ENCODE results near the gene STK24. TPM values are rescaled to one million over a fixed set of nuclear protein-coding genes. Genes with fewer than 3 reads are reported as not detected.
"Not testable (repeated sequence)": the region's sequence is repeated elsewhere in the genome, so short reads cannot be mapped to it uniquely, and the experiment has no call there.

STK24 gene
- polyA plus RNA-seq, 2 of the 4 experiments (the other 2 are of a cell fraction) = 46.1 to 55.6 TPM

- Histone ChIP-seq H3K4me2 (peak overlapping the region; percentile 84), H3K4me1 (peaks cover 52% of the 10 kb centered on the region), H3K27ac (peak overlapping the region; percentile 28 to 66; a peak in 4 of 6 replicates), H3K9me3 (peaks cover 6% of the 10 kb centered on the region; the same call in 1 of the 3 replicates), H3K4me3 (no peak overlapping the region; the same call in 2 of the 3 replicates)
- peak in 1 of 2 experiments; percentile 49; a peak in 3 of 6 replicates for ATAC-seq
- CTCF ChIA-PET = interaction anchor here (0.7 to 1.6 kb wide), 3 partner anchors 15 to 82 kb away, joined by 3 to 4 read pairs (median 3); no protein-coding TSS in a partner anchor
- POLR2A ChIA-PET = interaction anchor here (1.5 kb wide), 1 partner anchor 88 kb away, joined by 3 read pairs; no protein-coding TSS in a partner anchor
- no peak for FAIRE-seq
- 35% methylated on average over 8 of the region's 11 CpGs for WGBS (ENCODE audit: missing lambda C conversion rate)
- DNase-seq (ENCODE audit: low read depth in 1 of 2, low spot score in 1 of 2) = no peak
- TF ChIP-seq MAX (IDR thresholded peaks at IDR 0.05) = 0 out of 2 replicates have a peak, but pooled peaks have one; percentile 30
- no peak for TF ChIP-seq HDAC2 (IDR thresholded peaks at IDR 0.05)
- TF ChIP-seq EHMT2 (IDR thresholded peaks at IDR 0.05; ENCODE audit: low read depth) = no peak
Observed at GRCh38 chr13:98571955-98572662, 4.8 kb downstream of the STK24 start.

GRCh38 chr13:98570929-98571372 lies 6.0 kb downstream of the STK24 start:
- H3K4me3 ChIP-seq = 0 out of 3 replicates have a peak overlapping the region, but pooled peaks have one; percentile 16
- ATAC-seq = peak; percentile 48 to 60; a peak in 5 of 6 replicates
- WGBS (ENCODE audit: missing lambda C conversion rate) = 41% methylated on average over 10 of the region's 10 CpGs
- no peak for TF ChIP-seq CBX8 (IDR thresholded peaks at IDR 0.05)
- TF ChIP-seq POLR2A (IDR thresholded peaks at IDR 0.05; ENCODE audit: low read length) = no peak
- no peak for TF ChIP-seq HES2 (IDR thresholded peaks at IDR 0.05)
- TF ChIP-seq NPAS2 (CRISPR knock-in tag; IDR thresholded peaks at IDR 0.05; ENCODE audit: borderline replicate concordance) = no peak
- no peak for TF ChIP-seq TFCP2L1 (CRISPR knock-in tag; IDR thresholded peaks at IDR 0.05)
- TF ChIP-seq KDM5A (IDR thresholded peaks at IDR 0.05) = no peak
- no peak for TF ChIP-seq HOXB5 (CRISPR knock-in tag; IDR thresholded peaks at IDR 0.05)
- TF ChIP-seq FOXS1 (CRISPR knock-in tag; IDR thresholded peaks at IDR 0.05) = no peak
- TF ChIP-seq HOXA7 (CRISPR knock-in tag; IDR thresholded peaks at IDR 0.05) = no peak
- TF ChIP-seq NFE2L2 (conservative IDR thresholded peaks at IDR 0.05; ENCODE audit: low read length) = no peak
- TF ChIP-seq MAFK (IDR thresholded peaks at IDR 0.05; ENCODE audit: partially characterized antibody) = no peak
- POLR2A ChIA-PET = interaction anchor here (1.5 kb wide), 1 partner anchor 87 kb away, joined by 3 read pairs; no protein-coding TSS in a partner anchor
- peaks cover 6% of the 10 kb centered on the region; the same call in 1 of the 3 replicates for H3K9me3 ChIP-seq
- DNase-seq (ENCODE audit: low read depth in 1 of 2, low spot score in 1 of 2) = no peak
- no peak for FAIRE-seq
- H3K27ac ChIP-seq = peak overlapping the region; percentile 31 to 56; a peak in 5 of 6 replicates
- peaks cover 60% of the 10 kb centered on the region for H3K4me1 ChIP-seq
- H3K4me2 ChIP-seq = peak overlapping the region; percentile 84
- CTCF ChIA-PET = interaction anchor here (1.0 to 1.2 kb wide), 2 partner anchors 36 to 82 kb away, joined by 3 to 5 read pairs; no protein-coding TSS in a partner anchor

- 87% methylated on average over 17 of the region's 17 CpGs for WGBS (ENCODE audit: missing lambda C conversion rate)
- FAIRE-seq, H3K9me3 ChIP-seq, H3K4me3 ChIP-seq, POLR2A ChIA-PET, H3K27ac ChIP-seq, ATAC-seq: not testable (repeated sequence)
- peak in 1 of 2 experiments; percentile 36 for DNase-seq (ENCODE audit: low read depth in 1 of 2, low spot score in 1 of 2)
- CTCF ChIA-PET = interaction anchor here (1.0 kb wide), 1 partner anchor 35 kb away, joined by 3 read pairs; no protein-coding TSS in a partner anchor
- peaks cover 64% of the 10 kb centered on the region for H3K4me1 ChIP-seq
- H3K4me2 ChIP-seq = peak overlapping the region; percentile 38
Observed at GRCh38 chr13:98569494-98570367, 7.2 kb downstream of the STK24 start.

GRCh38 chr13:98568918-98569317 lies 8.0 kb downstream of the STK24 start:
- H3K9me3 ChIP-seq = peaks cover 6% of the 10 kb centered on the region; the same call in 1 of the 3 replicates
- 92% methylated on average over 4 of the region's 4 CpGs for WGBS (ENCODE audit: missing lambda C conversion rate)
- no peak overlapping the region for H3K27ac ChIP-seq
- H3K4me3 ChIP-seq = no peak overlapping the region
- DNase-seq (ENCODE audit: low read depth in 1 of 2, low spot score in 1 of 2) (no peak), ATAC-seq (no peak), FAIRE-seq (no peak)
- peaks cover 59% of the 10 kb centered on the region for H3K4me1 ChIP-seq
- CTCF ChIA-PET = no interaction called here
- POLR2A ChIA-PET = no interaction called here
- H3K4me2 ChIP-seq = peak overlapping the region; percentile 38
- TF ChIP-seq MAX (IDR thresholded peaks at IDR 0.05) = no peak
- TF ChIP-seq TP53 (CRISPR knock-in tag; IDR thresholded peaks at IDR 0.05) = no peak
- TF ChIP-seq HOXB13 (CRISPR knock-in tag; IDR thresholded peaks at IDR 0.05; ENCODE audit: low read depth) = no peak
- TF ChIP-seq MAFK (IDR thresholded peaks at IDR 0.05; ENCODE audit: partially characterized antibody) = no peak
- TF ChIP-seq FOSB (CRISPR knock-in tag; IDR thresholded peaks at IDR 0.05) = no peak
- no peak for TF ChIP-seq USF2 (IDR thresholded peaks at IDR 0.05)
- no peak for TF ChIP-seq JUNB (IDR thresholded peaks at IDR 0.05)
- no peak for TF ChIP-seq PBX3 (IDR thresholded peaks at IDR 0.05)
- TF ChIP-seq E2F6 (IDR thresholded peaks at IDR 0.05; ENCODE audit: borderline replicate concordance, low read depth) = no peak
- no peak for TF ChIP-seq NFE2L2 (conservative IDR thresholded peaks at IDR 0.05; ENCODE audit: low read length)
- no peak for TF ChIP-seq RFX5 (IDR thresholded peaks at IDR 0.05)
- TF ChIP-seq RAD21 (conservative IDR thresholded peaks at IDR 0.05 in 1 of 2, IDR thresholded peaks at IDR 0.05 in 1 of 2) = no peak
- TF ChIP-seq POLR2AphosphoS2 (conservative IDR thresholded peaks at IDR 0.05; ENCODE audit: low read length) = no peak
- TF ChIP-seq ZFP36 (IDR thresholded peaks at IDR 0.05; ENCODE audit: borderline replicate concordance, partially characterized antibody) = no peak

Measured in A549 (cell line).